ENCODE data around the gene CYP19A1. TPM values are rescaled to one million over a fixed set of nuclear protein-coding genes. Genes with fewer than 3 reads are reported as not detected.

The CYP19A1 gene
- total RNA-seq, 1 experiment from 2014 or later: 0.94 TPM

- no peaks in the 10 kb centered on the region for H3K4me1 ChIP-seq (replicated peaks; ENCODE audit: insufficient read depth)
- no peaks in the 10 kb centered on the region for H3K9me2 ChIP-seq (ENCODE audit: insufficient read depth)
- no TSS peak for BruUV-seq (replicated peaks)
- intact Hi-C loops (cut with micrococcal nuclease; ENCODE audit: unreplicated experiment): no loop called here
- H3K27me3 ChIP-seq (ENCODE audit: insufficient read depth, low read depth): peaks cover 5% of the 10 kb centered on the region; the same call in 1 of the 2 replicates
- CTCF ChIA-PET: no interaction called here
- no peak overlapping the region for H3K4me3 ChIP-seq
- no peaks in the 10 kb centered on the region for H3K9me3 ChIP-seq (ENCODE audit: insufficient read depth, low read depth)
- no peak overlapping the region for H2AFZ ChIP-seq
- no peak overlapping the region for H3K27ac ChIP-seq
- DNase-seq: no peak
- H4K20me1 ChIP-seq (ENCODE audit: insufficient read depth): no peaks in the 10 kb centered on the region
- POLR2A ChIA-PET (ENCODE audit: unreplicated experiment): no interaction called here
- H3K4me2 ChIP-seq: no peak overlapping the region
- no peaks in the 10 kb centered on the region for H3K36me3 ChIP-seq (ENCODE audit: low read depth)
- TF ChIP-seq CTCF (conservative IDR thresholded peaks at IDR 0.05): no peak
- no peak for TF ChIP-seq EZH2 (IDR thresholded peaks at IDR 0.05; ENCODE audit: low read depth)
- no peaks in the 10 kb centered on the region for H3F3A ChIP-seq (ENCODE audit: insufficient read depth, low read depth)
- no peaks in the 10 kb centered on the region for H3K79me2 ChIP-seq (ENCODE audit: low read depth)
Observed at GRCh38 chr15:51199541-51199940, 138.9 kb downstream of the CYP19A1 start.

GRCh38 chr15:51198701-51199232 lies 139.6 kb downstream of the CYP19A1 start:
- H3K4me2 ChIP-seq: no peak overlapping the region
- ChIA-PET POLR2A (ENCODE audit: unreplicated experiment) (no interaction called here), CTCF (interaction anchor here (0.7 kb wide), 1 partner anchor 33 kb away, joined by 4 read pairs; no protein-coding TSS in a partner anchor)
- no peak for DNase-seq
- H3K27me3 ChIP-seq (ENCODE audit: insufficient read depth, low read depth): peaks cover 5% of the 10 kb centered on the region; the same call in 1 of the 2 replicates
- H3K36me3 ChIP-seq (ENCODE audit: low read depth): no peaks in the 10 kb centered on the region
- TF ChIP-seq CTCF (conservative IDR thresholded peaks at IDR 0.05): no peak
- no peak for TF ChIP-seq EZH2 (IDR thresholded peaks at IDR 0.05; ENCODE audit: low read depth)
- no peaks in the 10 kb centered on the region for H3K4me1 ChIP-seq (replicated peaks; ENCODE audit: insufficient read depth)
- H3K4me3 ChIP-seq: no peak overlapping the region
- no TSS peak for BruUV-seq (replicated peaks)
- no peak overlapping the region for H2AFZ ChIP-seq
- intact Hi-C loops (cut with micrococcal nuclease; ENCODE audit: unreplicated experiment): no loop called here
- no peaks in the 10 kb centered on the region for H3K9me3 ChIP-seq (ENCODE audit: insufficient read depth, low read depth)
- H3K79me2 ChIP-seq (ENCODE audit: low read depth): no peaks in the 10 kb centered on the region
- H3K27ac ChIP-seq: no peak overlapping the region
- H3K9me2 ChIP-seq (ENCODE audit: insufficient read depth): no peaks in the 10 kb centered on the region
- H4K20me1 ChIP-seq (ENCODE audit: insufficient read depth): no peaks in the 10 kb centered on the region
- no peaks in the 10 kb centered on the region for H3F3A ChIP-seq (ENCODE audit: insufficient read depth, low read depth)

GRCh38 chr15:51195459-51195858 lies 142.9 kb downstream of the CYP19A1 start:
- Histone ChIP-seq H3K4me3 (no peak overlapping the region), H3K27me3 (ENCODE audit: insufficient read depth, low read depth) (0 out of 2 replicates have a peak, but pooled peaks cover 2% of the 10 kb centered on the region), H3K9me3 (ENCODE audit: insufficient read depth, low read depth) (no peaks in the 10 kb centered on the region), H3F3A (ENCODE audit: insufficient read depth, low read depth) (no peaks in the 10 kb centered on the region), H3K4me1 (replicated peaks; ENCODE audit: insufficient read depth) (no peaks in the 10 kb centered on the region), H3K9me2 (ENCODE audit: insufficient read depth) (no peaks in the 10 kb centered on the region), H3K36me3 (ENCODE audit: low read depth) (no peaks in the 10 kb centered on the region), H3K4me2 (no peak overlapping the region), H3K79me2 (ENCODE audit: low read depth) (no peaks in the 10 kb centered on the region), H4K20me1 (ENCODE audit: insufficient read depth) (no peaks in the 10 kb centered on the region), H2AFZ (no peak overlapping the region), H3K27ac (no peak overlapping the region)
- POLR2A ChIA-PET (ENCODE audit: unreplicated experiment): no interaction called here
- intact Hi-C loops (cut with micrococcal nuclease; ENCODE audit: unreplicated experiment): no loop called here
- CTCF ChIA-PET: no interaction called here
- no peak for TF ChIP-seq CTCF (conservative IDR thresholded peaks at IDR 0.05)
- no peak for TF ChIP-seq EZH2 (IDR thresholded peaks at IDR 0.05; ENCODE audit: low read depth)
- DNase-seq: no peak
- no TSS peak for BruUV-seq (replicated peaks)

Data from PC-9 (cell line).